GM18511 (cell line): ENCODE results near the gene NTRK2.

ENCODE experiments used
- ATAC-seq: cut with Tn5 transposase; IDR thresholded peaks from one replicate; pipeline ENCODE4 v1.9.1; 2021; ENCODE audit warnings: mild to moderate bottlenecking, moderate library complexity; ENCODE audit not compliant: unreplicated experiment

The NTRK2 gene

GRCh38 chr9:84845956-84846900 is 176.7 kb downstream of the NTRK2 start:
- ATAC-seq = no peak

- ATAC-seq = no peak
Measured at GRCh38 chr9:84846906-84847305, 177.4 kb downstream of the NTRK2 start.

GRCh38 chr9:84849049-84849448 is 179.5 kb downstream of the NTRK2 start:
- ATAC-seq = no peak

- ATAC-seq = no peak
Measured at GRCh38 chr9:84850830-84851392, 181.4 kb downstream of the NTRK2 start.

GRCh38 chr9:84851935-84852585 is 182.5 kb downstream of the NTRK2 start:
- ATAC-seq = no peak

GRCh38 chr9:84852617-84853301 is 183.2 kb downstream of the NTRK2 start:
- no peak for ATAC-seq

- ATAC-seq = no peak
Measured at GRCh38 chr9:84856181-84856632, 186.7 kb downstream of the NTRK2 start.

- ATAC-seq = no peak
Measured at GRCh38 chr9:84857211-84857610, 187.7 kb downstream of the NTRK2 start.

- ATAC-seq = no peak
Measured at GRCh38 chr9:84858364-84858763, 188.8 kb downstream of the NTRK2 start.

GRCh38 chr9:84860249-84861115 is 191.0 kb downstream of the NTRK2 start:
- no peak for ATAC-seq

- no peak for ATAC-seq
Measured at GRCh38 chr9:84861455-84861854, 191.9 kb downstream of the NTRK2 start.

GRCh38 chr9:84862308-84862707 is 192.8 kb downstream of the NTRK2 start:
- ATAC-seq = no peak

GRCh38 chr9:84862810-84863287 is 193.3 kb downstream of the NTRK2 start:
- no peak for ATAC-seq

- ATAC-seq = no peak
Measured at GRCh38 chr9:84863372-84863771, 193.8 kb downstream of the NTRK2 start.

- no peak for ATAC-seq
Measured at GRCh38 chr9:84866396-84867175, 197.1 kb downstream of the NTRK2 start.

GRCh38 chr9:84867186-84867585 is 197.7 kb downstream of the NTRK2 start:
- no peak for ATAC-seq

GRCh38 chr9:84869091-84869490 is 199.6 kb downstream of the NTRK2 start:
- ATAC-seq = no peak

- no peak for ATAC-seq
Measured at GRCh38 chr9:84871983-84872382, 202.5 kb downstream of the NTRK2 start.

- no peak for ATAC-seq
Measured at GRCh38 chr9:84874022-84874421, 204.5 kb downstream of the NTRK2 start.
